NCI-H446 (cell line): ENCODE results near the gene KRTAP29-1.
"Not testable (repeated sequence)": the region's sequence is repeated elsewhere in the genome, so short reads cannot be mapped to it uniquely, and the experiment has no call there.

Source experiments
- DNase-seq, 2 experiments: peaks; one replicate each; lab custom pipeline; 2025; lab: John Stamatoyannopoulos, UW

The KRTAP29-1 gene

DNA sequence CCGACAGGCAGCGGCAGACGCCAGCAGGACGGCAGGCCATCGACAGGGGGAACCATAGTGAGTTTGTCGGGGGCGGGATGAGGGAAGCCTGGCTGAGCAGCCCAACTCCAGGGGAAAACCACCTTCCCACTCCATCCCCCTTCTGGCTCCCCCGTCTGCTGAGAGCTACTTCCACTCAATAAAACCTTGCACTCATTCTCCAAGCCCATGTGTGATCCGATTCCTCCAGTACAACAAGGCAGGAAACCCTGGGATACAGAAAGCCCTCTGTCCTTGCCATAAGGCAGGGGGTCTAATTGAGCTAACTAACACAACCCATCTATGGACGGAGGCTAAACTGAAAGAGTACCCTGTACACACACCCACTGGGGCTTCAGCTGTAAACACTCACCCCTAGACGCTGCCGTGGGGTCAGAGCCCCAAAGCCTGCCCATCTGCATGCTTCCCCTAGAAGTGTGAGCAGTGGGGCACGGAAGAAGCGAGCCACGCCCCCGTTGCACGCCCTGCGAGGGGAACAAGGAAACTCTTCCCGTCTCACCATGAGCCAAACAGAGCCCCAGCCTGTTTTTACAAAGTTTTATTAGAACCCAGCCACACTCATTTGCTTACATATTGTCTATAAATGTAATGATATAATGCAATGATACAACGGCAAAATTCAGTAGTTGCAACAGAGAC is 4.1 kb downstream of the KRTAP29-1 start:
- no peak for DNase-seq

DNA sequence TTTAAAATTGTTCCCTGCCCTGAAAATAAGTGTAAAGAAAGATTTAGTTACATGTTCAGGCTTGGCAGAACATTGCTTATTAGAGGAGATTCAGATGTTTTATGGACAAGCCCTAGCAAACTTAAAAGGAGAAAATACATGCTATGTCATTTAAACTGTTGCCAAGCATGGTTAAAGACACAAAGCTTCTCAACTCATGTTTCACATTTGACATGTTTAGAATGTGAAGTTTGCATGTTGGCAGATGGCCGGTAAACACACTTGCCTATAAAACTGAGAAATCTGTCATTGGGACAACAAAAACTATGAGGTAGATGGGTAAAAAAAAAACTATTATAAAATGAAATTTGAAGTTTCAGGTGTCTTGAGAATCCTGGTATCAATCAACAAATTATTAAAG is 5.8 kb downstream of the KRTAP29-1 start:
- no peak for DNase-seq

DNA sequence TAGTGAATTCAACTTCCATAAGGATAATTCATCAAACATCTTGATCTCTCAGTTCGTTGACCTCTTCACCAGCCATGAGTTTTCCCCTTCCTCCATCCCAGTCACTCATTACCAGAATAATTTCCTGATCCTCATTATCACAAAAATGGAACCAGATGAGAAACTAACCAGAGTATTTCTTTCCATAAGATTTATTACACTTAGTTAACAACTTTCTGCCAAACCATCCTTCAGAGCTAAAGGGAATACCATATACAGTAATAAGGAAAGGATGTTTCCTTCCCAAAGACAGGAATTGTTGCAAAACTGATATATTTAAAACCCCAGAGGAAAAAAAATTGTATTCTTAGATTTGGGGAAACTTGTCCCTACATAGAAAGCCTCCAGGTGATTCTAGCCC is 8.6 kb downstream of the KRTAP29-1 start:
- DNase-seq = no peak

DNA sequence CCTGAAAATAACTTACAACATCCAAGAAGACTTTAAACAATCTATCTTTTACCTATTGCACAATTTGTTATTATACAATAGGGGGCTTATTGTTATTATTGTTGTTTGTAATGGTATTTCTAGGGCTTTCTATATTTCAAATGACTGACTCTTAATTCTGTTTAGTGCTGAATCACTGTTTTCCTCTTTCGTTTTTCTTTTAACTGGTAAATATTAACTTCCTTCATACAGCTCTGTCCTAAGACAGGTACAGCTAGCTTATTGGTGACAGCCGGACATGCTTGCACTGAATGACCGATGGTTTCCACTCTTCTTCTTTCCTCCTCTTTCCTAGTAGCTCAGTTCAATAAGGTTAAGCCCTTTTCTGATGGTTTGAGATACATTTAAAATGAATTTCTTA is 15.6 kb downstream of the KRTAP29-1 start:
- no peak for DNase-seq

DNA sequence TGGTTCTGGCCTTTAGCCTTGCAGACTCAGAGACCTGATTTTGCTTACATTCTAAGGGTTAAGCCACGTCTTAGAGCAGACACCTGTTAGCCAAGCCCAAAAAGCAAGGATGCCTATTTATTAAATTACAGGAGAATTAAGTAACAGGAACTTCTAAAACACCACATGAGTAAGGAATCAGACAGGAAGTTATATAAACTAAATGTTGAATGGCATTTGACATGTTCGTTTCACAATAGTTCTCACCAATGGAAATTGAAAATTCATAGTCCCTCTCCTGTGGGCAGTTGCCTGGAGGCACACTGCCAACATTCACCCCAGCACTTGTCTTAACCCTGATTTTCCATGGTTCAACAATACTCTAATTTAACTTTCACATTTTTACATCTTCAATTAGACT is 18.1 kb downstream of the KRTAP29-1 start:
- no peak for DNase-seq

DNA sequence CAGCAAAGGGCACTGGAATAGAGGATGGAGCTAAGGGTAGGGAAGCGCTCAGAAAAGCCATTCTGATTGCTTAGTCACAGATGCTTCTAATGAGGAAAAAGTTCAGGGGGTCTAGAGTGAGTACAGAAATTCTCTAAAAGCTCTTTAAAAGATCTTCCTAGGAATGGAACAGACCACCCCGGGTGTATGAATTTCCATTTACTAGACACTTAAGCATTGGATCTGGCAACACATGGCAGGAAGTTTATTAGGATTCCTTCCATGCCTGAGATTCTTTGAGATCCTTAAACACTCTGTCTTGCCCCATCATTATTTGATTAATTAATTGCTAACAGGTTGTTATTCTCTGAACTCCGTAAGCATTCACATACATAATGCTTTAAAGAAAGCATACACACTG is 18.6 kb downstream of the KRTAP29-1 start:
- DNase-seq = no peak

DNA sequence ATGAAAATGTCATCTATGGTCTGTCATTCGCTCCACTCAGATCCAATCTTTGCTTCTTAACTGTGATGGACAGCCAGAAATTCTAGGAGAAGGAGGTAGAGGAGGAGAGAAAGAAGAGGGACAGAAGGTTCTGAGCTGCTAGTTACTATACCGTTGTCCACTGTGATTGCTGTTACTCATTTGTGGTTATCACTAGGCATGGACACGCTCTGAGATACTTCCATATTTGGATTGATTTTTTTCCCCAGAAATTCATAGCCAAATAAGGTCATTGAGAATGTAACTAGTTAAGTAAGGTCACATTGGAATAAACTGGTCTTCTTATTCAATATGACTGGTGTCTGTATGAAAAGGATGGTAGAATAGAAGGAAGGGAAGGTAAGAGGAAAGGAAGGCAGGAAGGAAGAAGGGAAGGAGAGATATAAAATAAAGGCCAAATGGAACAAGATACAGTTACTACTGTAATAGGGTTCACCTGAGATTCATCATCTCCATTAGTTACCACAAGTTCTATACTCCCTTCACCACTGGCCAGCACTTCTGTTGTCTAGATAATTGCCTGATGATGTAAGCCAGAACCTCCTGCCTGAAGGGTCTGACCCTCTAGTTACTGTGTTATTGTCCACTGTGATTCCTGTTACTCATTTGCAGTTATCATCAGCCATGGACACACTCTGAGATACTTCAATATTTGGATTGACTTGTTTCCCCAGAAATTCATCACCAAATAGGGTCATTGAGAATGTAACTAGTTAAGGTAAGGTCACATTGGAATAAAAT is 24.3 kb downstream of the KRTAP29-1 start:
- DNase-seq = no peak

DNA sequence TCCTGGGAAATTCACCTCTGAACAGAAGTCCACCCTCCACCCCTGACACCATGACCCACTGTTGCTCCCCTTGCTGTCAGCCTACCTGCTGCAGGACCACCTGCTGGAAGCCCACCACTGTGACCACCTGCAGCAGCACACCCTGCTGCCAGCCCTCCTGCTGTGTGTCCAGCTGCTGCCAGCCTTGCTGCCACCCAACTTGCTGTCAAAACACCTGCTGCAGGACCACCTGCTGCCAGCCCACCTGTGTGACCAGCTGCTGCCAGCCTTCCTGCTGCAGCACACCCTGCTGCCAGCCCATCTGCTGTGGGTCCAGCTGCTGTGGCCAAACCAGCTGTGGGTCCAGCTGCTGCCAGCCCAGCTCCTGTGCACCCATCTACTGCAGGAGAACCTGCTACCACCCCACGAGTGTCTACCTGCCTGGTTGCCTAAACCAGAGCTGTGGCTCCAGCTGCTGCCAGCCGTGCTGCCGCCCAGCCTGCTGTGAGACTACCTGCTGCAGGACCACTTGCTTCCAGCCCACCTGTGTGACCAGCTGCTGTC is 26.9 kb downstream of the KRTAP29-1 start, which contains the start of gene KRTAP9-7:
KRTAP9-7 (plus strand) TSS at position 51 of the 543 bp plus-strand sequence; CDS start at position 51, 0 bp downstream.
- DNase-seq = not testable (repeated sequence)

DNA sequence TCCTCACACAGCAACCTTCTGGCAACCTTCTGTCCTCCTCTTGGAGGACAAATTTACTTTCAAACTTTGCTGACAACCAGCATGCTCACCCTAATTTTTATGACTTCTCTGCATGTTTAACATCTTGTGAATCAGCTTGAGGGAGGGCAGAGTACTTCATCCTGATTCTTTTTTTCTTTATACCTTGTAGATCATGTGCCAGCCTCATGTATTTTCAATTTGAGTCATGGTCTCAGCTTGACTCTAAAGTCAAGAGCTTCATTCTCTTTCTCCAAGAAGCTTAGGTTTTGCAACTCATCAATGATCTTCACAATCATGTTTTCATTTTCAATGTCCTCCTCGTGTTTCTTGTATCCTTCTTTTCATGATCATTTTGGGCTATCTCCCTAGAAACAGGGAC is 30.8 kb downstream of the KRTAP29-1 start:
- no peak for DNase-seq

DNA sequence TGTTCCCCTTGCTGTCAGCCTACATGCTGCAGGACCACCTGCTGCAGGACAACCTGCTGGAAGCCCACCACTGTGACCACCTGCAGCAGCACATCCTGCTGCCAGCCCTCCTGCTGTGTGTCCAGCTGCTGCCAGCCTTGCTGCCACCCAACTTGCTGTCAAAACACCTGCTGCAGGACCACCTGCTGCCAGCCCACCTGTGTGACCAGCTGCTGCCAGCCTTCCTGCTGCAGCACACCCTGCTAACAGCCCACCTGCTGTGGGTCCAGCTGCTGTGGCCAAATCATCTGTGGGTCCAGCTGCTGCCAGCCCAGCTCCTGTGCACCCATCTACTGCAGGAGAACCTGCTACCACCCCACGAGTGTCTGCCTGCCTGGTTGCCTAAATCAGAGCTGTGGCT is 31.3 kb downstream of the KRTAP29-1 start:
- not testable (repeated sequence) for DNase-seq

DNA sequence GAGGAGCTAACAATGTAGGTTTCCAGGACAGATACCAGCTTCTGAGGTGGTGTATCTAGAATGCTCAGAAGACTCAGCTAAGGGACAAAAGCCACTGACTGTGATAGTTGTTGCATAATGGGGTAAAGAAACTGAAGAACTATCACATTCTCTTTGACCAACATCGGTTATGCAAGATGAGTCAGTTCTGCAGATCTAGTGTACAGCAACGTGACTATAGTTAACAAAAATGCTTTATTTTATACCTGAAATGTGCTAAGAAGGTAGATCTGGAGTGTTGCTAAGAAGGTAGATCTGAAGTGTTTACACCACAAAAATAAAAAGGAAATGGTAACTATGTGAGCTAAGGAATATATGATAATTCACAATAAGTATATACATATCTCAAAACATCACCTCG is 34.9 kb downstream of the KRTAP29-1 start:
- DNase-seq = no peak

DNA sequence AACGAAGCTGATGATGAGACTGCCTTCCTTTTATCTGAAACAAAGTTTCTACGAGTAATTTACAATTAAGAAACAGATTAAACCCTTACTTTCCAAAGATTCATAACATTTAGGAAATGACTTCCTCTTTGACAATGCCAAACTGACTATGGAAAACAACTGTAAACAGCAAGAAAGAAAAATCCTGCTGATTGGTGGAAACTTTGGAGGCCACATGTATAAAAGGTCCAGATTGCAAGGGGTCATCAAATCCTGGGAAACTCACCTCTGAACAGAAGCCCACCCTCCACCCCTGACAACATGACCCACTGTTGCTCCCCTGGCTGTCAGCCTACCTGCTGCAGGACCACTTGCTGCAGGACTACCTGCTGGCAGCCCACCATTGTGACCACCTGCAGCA is 37.6 kb downstream of the KRTAP29-1 start, which contains the start of gene KRTAP9-6:
KRTAP9-6 (plus strand) TSS at position 301 of the 400 bp plus-strand sequence; CDS start at position 301, 0 bp downstream.
- DNase-seq = no peak

DNA sequence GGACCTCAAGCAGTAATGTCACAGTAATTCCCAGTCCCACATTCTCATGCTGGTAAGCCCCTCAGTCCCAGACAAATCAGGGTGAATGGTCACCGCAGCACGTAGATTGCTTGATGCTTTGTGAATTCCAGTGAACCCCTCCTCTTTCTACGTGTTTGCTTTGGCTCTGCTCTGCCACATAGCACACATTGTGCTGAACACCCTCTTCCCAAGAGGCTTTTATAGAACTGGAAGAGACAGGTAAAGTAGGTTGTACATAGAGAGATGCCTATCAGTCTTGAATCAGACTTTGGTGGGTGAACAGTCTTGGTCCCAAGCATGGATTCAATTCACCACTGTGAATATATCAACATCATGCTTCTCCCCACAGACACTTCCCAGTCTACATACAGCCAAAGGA is 38.1 kb downstream of the KRTAP29-1 start:
- DNase-seq = no peak

DNA sequence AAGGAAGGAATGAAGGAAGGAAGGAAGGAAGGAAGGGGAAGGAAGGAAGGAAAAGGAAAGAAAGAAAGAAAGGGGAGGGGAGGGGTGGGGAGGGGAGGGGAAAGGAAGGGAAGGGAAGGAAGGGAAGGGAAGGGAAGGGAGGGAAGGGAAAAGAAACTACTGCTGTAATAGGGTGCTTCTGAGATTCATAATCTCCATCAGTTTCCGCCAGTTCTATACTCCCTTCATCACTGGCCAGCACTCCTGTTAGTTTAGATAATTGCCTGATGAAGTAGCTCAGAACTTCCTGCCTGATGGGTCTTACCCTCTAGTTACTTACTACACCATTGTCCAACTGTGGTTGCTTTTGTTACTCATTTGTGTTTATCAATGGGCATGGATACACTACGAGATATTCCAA is 39.4 kb downstream of the KRTAP29-1 start:
- DNase-seq = no peak

DNA sequence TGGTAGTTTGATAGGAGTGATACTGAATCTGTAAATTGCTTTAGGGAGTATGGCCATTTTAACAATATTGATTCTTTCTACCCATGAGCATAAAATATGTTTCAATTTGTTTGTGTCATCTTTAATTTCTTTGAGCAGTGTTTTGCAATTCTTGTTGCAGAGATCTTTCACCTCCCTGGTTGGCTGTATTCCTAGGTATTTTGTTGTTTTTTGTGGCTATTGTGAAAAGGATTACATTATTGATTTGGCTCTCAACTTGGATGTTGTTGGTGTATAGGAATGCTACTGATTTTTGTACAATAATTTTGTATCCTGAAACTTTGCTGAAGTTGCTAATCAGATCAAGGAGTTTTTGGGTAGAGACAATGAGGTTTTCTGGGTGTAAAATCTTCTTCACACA is 44.2 kb downstream of the KRTAP29-1 start:
- no peak for DNase-seq

DNA sequence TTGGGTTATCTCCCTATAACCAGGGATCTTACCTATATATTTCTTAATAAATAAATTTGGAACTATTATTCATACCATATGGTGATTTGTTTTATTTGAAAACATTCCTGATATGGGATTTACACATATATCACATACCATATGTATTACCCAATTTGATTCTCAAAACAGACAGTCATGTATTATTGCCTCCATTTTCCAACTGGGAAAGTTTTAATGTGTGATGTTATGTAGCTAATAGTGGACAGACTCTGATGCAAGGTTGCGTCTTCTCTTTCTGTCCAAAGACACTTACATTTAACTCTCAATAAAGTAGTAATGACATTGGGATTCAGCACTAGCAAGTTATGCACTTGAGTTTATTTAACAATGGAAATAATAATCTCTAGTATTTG is 46.4 kb downstream of the KRTAP29-1 start:
- no peak for DNase-seq

DNA sequence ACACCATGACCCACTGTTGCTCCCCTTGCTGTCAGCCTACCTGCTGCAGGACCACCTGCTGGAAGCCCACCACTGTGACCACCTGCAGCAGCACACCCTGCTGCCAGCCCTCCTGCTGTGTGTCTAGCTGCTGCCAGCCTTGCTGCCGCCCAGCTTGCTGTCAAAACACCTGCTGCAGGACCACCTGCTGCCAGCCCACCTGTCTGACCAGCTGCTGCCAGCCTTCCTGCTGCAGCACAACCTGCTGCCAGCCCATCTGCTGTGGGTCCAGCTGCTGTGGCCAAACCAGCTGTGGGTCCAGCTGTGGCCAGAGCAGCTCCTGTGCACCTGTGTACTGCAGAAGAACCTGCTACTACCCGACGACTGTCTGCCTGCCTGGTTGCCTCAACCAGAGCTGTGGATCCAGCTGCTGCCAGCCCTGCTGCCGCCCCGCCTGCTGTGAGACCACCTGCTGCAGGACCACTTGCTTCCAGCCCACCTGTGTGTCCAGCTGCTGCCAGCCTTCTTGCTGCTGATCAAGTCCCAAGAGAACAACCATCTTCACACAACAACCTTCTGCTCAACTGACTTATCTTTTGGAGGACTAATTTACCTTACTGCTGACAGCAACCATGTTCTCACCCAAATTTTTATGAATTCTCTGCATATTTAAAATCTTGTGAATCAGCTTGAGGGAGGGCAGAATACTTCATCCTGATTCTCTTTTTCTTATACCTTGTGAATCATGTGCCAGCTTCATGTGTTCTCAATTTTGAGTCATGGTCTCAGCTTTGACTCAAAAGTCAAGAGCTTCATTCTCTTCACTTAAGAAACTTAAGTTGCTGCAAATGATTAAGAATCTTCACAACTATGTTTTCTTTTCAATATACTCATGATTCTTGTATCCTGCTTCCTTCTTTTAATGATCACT is 47.0 kb downstream of the KRTAP29-1 start, which contains the start of gene KRTAP9-9:
KRTAP9-9 (plus strand) TSS at position 4 of the 910 bp plus-strand sequence.
- DNase-seq = not testable (repeated sequence)

DNA sequence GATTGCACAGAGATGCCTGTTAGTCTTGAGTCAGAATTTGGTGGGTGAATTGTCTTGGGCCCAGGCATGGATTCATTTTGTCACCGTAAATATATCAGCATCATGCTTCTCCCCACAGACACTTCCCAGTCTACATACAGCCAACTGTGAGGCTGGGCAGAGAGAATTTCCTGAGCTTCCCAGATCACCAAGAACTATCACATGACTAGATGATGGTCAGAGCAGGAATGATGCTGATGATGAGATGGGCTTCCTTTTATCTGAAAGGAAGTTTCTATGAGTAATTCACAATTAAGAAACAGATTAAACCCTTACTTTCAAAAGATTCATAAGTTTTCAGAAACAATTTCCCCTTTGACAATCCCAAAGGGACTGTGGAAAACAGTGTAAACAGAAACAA is 47.8 kb downstream of the KRTAP29-1 start:
- DNase-seq = no peak
